Mesodermal cell (in vitro differentiated cells): Measurements from ENCODE around the gene TMED8.
"Not testable (repeated sequence)": the region's sequence is repeated elsewhere in the genome, so short reads cannot be mapped to it uniquely, and the experiment has no call there.

Experiments used
- H3K27ac ChIP-seq: 2 replicates; pipeline ENCODE4 v1.7.0; 2013; ENCODE audit warnings: mild to moderate bottlenecking, low read depth, low read length, moderate library complexity; ENCODE audit not compliant: severe bottlenecking
- H3K36me3 ChIP-seq: 2 replicates; pipeline ENCODE4 v1.7.1; 2013; ENCODE audit warnings: mild to moderate bottlenecking, low read length, moderate library complexity; ENCODE audit not compliant: control insufficient read depth, insufficient read depth
- H3K4me1 ChIP-seq: one replicate; pipeline ENCODE4 v1.7.1; 2013; ENCODE audit warnings: mild to moderate bottlenecking, low read length; ENCODE audit not compliant: insufficient read depth, control insufficient read depth, poor library complexity, severe bottlenecking
- H3K4me3 ChIP-seq: 2 replicates; pipeline ENCODE4 v1.7.0; 2013; ENCODE audit warnings: low read length, control low read depth, mild to moderate bottlenecking; ENCODE audit not compliant: insufficient read depth, poor library complexity, severe bottlenecking; ENCODE audit errors: extremely low read depth
- H3K9me3 ChIP-seq: 2 replicates; pipeline ENCODE4 v1.7.1; 2013; ENCODE audit warnings: mild to moderate bottlenecking, low read length, moderate library complexity; ENCODE audit not compliant: control insufficient read depth
- WGBS, 2 experiments: methylation state at CpG; one replicate each; pipeline ENCODE4 v1.1.5; 2013; ENCODE audit warnings: missing lambda C conversion rate in 2 of 2; ENCODE audit not compliant: insufficient coverage in 2 of 2; 5-methylcytosine and 5-hydroxymethylcytosine counted together

Gene TMED8

DNA sequence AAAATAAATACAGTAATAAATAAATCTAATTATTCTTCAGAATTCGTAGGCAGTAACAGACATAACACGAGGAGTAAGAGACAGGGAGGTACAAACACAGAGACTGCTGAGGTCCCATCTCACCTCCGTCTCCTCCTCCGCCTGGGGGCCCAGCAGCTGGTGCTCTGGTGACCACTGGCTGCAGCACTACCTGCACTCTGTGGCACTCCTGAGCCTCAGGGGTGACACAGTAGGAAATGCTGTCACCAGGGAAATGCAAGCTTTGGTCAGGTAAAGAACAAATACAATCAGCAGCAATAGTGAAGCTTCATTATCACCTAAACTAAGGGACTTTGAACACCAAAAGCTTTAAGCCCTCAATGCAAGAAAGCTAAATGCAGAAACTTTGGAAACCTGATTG, 36.5 kb downstream of the TMED8 start:
- Histone ChIP-seq H3K4me1 (no peaks in the 10 kb centered on the region), H3K36me3 (peaks cover 38% of the 10 kb centered on the region), H3K27ac (no peak overlapping the region), H3K4me3 (no peak overlapping the region), H3K9me3 (no peaks in the 10 kb centered on the region)
- 93 to 100% methylated on average over 3 of the region's 4 CpGs for WGBS, 2 experiments

DNA sequence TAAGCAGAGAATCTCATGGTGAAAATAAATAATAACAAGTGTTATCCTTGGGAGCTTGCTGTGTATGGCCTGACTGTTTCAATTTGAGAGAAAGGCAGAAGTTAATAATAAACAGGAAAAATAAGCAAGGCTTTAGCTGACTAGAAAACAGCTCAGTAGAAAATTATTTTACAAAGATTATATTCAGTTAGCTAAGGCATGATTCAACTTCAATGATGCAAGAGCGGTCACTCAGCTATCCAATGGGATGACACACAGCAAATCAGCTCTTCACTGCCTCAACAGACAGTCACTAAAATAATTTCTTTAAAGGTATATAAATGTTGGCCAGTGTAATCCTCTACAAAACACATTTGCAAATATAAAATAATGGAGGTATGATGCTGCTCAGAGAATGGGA, 37.5 kb downstream of the TMED8 start:
- peaks cover 38% of the 10 kb centered on the region for H3K36me3 ChIP-seq
- H3K9me3 ChIP-seq: no peaks in the 10 kb centered on the region
- no peak overlapping the region for H3K4me3 ChIP-seq
- WGBS, 2 experiments: no CpG with 5 or more reads among the region's 1 CpG
- H3K4me1 ChIP-seq: no peaks in the 10 kb centered on the region
- H3K27ac ChIP-seq: no peak overlapping the region

DNA sequence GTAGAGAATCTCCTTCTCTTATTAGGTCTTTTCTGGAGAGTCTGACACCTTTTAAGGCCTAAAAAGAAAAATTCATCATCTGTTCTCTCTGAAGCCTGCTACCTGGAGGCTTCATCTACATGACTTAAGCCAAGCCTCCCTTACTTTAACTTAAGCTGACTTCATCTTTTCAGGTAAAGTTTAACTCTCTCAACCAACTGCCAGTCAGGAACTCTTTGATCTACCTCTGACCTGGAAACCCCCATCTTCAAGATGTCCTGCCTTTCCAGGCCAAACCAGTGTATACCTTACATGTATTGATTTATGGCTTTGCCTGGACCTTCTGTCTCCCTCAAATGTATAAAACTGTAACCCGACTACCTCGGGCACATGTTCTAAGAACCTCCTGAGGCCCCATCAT, 38.6 kb downstream of the TMED8 start:
- no peaks in the 10 kb centered on the region for H3K4me1 ChIP-seq
- H3K27ac ChIP-seq: no peak overlapping the region
- no peak overlapping the region for H3K4me3 ChIP-seq
- H3K36me3 ChIP-seq: peaks cover 32% of the 10 kb centered on the region
- no CpG with 5 or more reads among the region's 2 CpGs for WGBS, 2 experiments
- H3K9me3 ChIP-seq: no peaks in the 10 kb centered on the region

DNA sequence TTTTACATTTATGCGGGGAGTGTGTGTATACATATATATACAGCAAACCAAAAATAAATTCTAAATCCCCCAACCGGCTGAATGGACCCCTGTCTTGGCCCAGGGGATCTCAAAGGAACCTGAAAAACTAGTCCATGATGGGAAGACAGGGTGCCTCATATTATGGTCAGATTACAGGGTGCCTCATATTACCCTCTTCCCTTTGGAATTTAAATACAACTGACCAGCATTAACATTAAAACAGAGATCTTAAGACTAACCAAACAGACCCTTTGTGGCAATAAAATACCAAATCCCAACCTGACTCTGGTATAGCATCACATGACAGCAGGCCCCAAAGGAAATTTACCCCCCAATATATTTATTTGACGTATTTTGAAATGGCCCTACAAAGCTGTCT, 39.0 kb downstream of the TMED8 start:
- WGBS, 2 experiments: no CpG with 5 or more reads among the region's 3 CpGs
- Histone ChIP-seq H3K27ac (no peak overlapping the region), H3K9me3 (no peaks in the 10 kb centered on the region), H3K36me3 (peaks cover 28% of the 10 kb centered on the region), H3K4me1 (no peaks in the 10 kb centered on the region), H3K4me3 (no peak overlapping the region)

DNA sequence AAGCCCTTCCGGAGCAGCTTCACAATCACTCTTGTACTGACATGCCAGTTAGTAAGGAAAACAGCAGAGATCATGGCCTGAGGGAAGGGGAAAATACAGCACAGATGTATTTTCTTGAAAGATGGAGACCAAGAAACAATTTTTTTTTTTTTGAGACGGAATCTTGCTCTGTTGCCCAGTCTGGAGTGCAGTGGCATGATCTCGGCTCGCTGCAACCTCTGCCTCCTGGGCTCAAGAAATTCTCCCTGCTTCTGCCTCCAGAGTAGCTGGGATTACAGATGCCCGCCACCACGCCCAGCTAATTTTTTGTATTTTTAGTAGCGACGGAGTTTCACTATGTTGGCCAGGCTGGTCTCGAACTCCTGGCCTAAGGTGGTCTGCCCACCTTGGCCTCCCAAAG, 39.6 kb downstream of the TMED8 start:
- H3K36me3 ChIP-seq: peaks cover 24% of the 10 kb centered on the region
- not testable (repeated sequence) for H3K4me3 ChIP-seq, H3K9me3 ChIP-seq, H3K4me1 ChIP-seq, H3K27ac ChIP-seq
- 96% methylated on average over 9 of the region's 9 CpGs for WGBS, 2 experiments

DNA sequence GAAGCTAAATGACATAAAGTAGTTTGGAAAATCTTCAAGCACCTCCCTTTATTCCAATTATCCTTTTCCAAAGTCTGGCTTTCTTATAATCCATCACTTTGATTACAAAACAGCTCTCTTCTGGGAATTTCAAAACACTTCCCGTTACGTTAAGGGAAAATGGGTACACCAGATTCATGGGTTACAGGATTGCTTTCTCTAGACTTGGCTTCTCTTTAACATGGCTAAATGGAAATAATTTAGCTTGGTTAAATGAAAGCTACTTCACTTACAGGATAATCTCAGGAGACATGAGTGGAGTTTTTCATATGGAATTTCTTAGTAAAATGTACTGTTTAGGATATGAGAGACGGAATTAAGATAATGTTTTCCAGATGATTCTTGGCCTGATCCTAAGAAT, 41.3 kb downstream of the TMED8 start:
- Histone ChIP-seq H3K4me3 (no peak overlapping the region), H3K27ac (no peak overlapping the region), H3K4me1 (no peaks in the 10 kb centered on the region), H3K36me3 (peaks cover 13% of the 10 kb centered on the region), H3K9me3 (no peaks in the 10 kb centered on the region)
- WGBS, 2 experiments: 86% methylated on average over 1 of the region's 3 CpGs; no CpG with 5 or more reads in 1 of the 2 experiments

DNA sequence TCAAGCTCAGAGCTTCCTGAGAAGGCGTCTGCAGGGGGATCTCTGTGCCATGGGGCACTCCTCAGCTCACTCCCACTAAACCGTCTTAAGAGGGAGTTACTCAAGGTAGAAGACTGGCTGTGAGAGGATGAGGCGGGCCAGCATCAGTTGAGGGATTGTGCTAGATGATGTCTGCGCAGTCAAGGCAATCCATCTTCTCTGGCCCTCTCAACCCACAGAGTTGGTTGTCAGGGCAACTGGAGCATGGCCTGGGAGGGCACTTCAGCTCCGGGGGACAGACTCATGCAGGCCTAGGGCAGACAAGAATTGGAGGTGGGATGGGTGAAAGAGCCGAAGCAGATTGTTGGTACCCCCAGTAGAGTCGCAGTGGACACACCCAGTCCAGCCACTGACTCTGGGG, 47.0 kb downstream of the TMED8 start:
- Histone ChIP-seq H3K4me3 (no peak overlapping the region), H3K4me1 (no peaks in the 10 kb centered on the region), H3K27ac (no peak overlapping the region), H3K36me3 (no peaks in the 10 kb centered on the region), H3K9me3 (no peaks in the 10 kb centered on the region)
- WGBS, 2 experiments: 90 to 93% methylated on average over 5 of the region's 7 CpGs

DNA sequence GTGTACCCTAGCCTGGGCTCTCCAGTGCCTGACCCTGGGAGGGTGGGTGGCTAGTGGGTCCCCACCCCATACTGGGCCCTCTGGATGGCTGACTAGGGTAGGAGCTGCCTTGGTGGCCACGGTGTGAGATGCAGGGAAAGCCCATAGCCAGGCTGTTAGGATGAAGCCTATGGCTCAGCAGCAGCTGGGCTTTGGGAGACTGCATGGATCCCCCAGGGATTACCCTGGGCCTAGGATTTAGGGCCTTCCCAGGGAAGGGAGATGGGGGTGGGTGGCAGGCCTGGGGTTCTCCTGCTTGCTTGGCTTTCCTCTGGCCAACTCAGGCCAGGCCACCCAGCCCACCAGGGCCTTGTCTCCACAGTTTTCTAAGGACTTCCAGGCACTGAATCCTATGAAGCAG, 49.8 kb downstream of the TMED8 start:
- H3K36me3 ChIP-seq: no peaks in the 10 kb centered on the region
- peaks cover 4% of the 10 kb centered on the region for H3K4me1 ChIP-seq
- WGBS, 2 experiments: 100% methylated on average over 1 of the region's 1 CpG; no CpG with 5 or more reads in 1 of the 2 experiments
- no peaks in the 10 kb centered on the region for H3K9me3 ChIP-seq
- no peak overlapping the region for H3K27ac ChIP-seq
- no peak overlapping the region for H3K4me3 ChIP-seq

DNA sequence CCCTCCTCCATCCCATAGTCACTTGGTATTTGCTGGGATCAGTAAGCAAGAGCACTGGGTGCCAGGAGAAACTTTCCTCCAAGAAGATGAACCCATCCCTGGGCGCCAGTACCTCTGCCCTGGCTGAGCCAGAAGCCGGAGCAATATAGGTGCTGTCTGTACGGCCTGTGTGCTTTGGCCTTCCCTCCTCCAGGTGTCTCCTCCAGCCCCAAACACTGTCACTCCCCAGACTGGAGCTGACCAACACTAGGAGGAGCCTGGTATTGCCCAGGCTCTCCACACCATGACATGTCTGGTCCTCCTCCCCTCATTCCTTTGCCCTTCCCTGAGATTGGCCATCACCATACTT, 51.2 kb downstream of the TMED8 start:
- WGBS, 2 experiments: 81 to 94% methylated on average over 3 of the region's 3 CpGs
- Histone ChIP-seq H3K9me3 (no peaks in the 10 kb centered on the region), H3K36me3 (no peaks in the 10 kb centered on the region), H3K4me3 (no peak overlapping the region), H3K27ac (no peak overlapping the region), H3K4me1 (peaks cover 7% of the 10 kb centered on the region)

DNA sequence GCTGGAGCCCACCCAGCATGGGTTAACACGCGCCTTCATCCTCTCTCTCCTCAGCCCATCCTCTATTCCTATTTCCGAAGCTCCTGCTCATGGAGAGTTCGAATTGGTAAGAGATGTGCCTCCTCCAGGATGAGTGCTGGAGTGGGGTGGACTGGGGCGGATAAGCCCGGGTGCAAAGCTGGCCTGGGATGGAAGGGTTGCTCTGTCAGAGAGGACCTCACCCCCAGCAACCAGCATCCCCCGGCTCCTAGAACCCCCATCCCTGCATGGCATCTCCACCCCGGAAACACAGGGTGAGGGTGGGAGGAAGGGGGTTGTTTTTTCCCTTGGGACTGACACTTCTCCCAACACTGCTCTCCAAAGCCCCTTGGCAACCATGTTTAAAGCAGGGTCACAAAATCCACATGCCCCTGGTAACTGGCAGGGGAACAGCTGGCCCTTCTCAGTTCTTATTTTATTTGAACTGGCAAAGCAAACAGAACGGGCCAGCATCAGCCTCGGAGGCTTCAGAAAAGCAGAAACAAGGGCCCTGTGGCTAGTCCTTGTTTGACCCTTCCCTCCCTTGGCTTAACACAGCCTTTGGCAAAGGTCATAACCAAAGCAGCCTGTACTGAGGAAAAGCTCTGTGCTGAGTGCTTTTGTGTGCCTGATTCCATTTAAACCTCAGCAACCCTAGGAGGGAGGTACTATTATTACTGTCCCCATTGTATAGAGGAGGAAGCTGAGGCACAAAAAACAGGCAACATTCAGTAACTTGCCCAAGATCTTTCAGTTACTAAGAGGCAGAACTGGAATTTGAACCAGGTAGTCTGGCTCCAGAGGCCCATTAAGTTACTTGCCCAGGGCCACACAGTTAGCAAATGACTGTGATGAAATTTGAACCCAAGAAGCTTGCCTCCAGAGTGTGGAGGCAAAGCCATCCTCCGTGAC, 51.8 kb downstream of the TMED8 start:
- no peak overlapping the region for H3K27ac ChIP-seq
- no peaks in the 10 kb centered on the region for H3K9me3 ChIP-seq
- no peaks in the 10 kb centered on the region for H3K36me3 ChIP-seq
- WGBS, 2 experiments: 87 to 96% methylated on average over 3 of the region's 11 CpGs
- peaks cover 7% of the 10 kb centered on the region for H3K4me1 ChIP-seq
- H3K4me3 ChIP-seq: no peak overlapping the region

DNA sequence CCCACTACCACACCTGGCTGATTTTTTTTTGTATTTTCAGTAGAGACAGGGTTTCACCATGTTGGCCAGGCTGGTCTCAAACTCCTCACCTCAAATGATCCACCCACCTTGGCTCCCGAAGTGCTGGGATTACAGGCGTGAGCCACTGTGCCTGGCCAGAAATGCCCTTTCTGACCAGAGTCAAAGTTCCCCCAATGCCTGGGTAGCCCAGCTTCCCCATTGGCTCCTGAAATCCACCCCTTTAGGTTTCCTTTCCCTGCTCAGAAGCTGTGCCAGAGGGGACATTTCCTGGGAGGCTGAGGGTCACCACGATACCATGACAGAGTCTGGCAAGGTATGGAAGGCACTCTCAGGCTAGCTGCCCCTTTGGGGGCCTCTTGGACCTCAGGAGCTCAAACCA, 52.6 kb downstream of the TMED8 start:
- no peak overlapping the region for H3K4me3 ChIP-seq
- H3K27ac ChIP-seq: no peak overlapping the region
- peaks cover 7% of the 10 kb centered on the region for H3K4me1 ChIP-seq
- no peaks in the 10 kb centered on the region for H3K9me3 ChIP-seq
- WGBS, 2 experiments: 92 to 100% methylated on average over 3 of the region's 3 CpGs
- no peaks in the 10 kb centered on the region for H3K36me3 ChIP-seq
